ENCODE measurements around the gene SPSB3. TPM values are rescaled to one million over a fixed set of nuclear protein-coding genes. Genes with fewer than 3 reads are reported as not detected.
A peak's percentile ranks its signal among the peaks of the same experiment; 100 is the strongest.

SPSB3 gene
- total RNA-seq, 1 experiment from 2014 or later: 15.6 TPM

DNA sequence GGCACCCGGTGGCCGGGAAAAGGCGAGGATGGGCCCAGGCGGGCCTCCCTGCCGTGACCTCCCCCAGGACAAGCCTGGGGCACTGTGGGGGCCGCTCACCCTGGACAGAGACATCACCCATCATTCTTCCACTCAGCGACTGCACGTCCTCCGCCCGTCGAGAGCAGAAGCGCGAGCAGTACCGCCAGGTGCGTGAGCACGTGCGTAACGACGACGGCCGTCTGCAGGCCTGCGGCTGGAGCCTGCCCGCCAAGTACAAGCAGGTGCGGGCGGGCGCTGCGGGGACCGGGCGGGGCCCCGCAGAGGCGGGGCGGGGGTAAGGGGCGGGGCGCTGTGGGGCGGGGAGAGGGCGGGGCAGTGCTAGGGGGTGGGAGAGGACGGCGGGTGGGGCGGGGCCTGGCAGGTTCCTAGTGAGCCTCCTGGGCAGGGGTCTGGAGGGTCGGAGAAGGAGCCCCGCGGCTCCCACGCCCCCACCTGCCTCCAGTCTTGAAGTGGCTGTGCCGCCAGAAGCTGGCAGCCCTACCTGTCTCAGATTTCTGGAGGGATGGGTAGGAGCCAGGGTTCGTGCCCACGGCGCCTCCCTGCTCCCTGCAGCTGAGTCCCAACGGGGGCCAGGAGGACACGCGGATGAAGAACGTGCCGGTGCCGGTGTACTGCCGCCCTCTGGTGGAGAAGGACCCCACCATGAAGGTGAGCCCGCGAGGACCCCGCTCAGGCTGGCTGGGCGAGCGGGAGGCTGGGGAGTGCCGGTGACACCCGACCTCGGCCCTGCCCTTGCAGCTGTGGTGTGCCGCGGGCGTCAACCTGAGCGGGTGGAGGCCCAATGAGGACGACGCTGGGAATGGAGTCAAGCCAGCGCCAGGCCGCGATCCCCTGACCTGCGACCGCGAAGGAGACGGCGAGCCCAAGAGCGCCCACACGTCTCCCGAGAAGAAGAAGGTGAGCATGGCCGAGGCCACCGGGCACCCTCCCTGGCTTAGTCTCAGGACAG is 18.6 kb downstream of the SPSB3 start:
- no peak for DNase-seq (ENCODE audit: low read depth)

DNA sequence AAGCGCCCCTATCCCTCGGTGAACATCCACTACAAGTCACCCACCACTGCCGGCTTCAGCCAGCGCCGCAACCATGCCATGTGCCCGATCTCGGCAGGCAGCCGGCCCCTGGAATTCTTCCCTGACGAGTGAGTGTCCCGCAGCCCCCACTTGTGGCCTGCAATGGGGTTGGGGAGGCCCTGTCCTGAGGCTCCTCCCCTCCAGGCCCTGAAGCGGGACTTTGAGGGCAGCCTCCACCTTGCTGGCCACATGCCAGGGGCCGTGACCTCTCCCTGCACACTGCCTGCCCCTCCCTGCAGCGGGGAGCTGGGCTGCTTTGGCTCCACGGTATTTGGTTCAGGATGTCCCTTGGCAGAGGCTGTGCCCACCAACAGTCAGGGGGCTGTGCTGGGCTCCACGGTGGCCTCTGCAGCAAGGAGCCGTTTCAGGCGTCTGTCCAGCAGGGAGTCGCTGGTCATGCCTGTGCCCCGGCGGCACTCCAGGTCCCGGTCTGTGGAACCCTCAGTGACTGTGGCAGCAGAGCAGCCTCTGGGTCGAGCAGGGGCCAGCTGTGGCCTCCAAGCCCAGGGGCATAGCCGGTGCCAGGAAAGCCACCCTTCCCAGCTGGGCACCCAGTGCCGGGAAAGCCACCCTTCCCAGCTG is 19.4 kb downstream of the SPSB3 start:
- DNase-seq (ENCODE audit: low read depth): no peak

DNA sequence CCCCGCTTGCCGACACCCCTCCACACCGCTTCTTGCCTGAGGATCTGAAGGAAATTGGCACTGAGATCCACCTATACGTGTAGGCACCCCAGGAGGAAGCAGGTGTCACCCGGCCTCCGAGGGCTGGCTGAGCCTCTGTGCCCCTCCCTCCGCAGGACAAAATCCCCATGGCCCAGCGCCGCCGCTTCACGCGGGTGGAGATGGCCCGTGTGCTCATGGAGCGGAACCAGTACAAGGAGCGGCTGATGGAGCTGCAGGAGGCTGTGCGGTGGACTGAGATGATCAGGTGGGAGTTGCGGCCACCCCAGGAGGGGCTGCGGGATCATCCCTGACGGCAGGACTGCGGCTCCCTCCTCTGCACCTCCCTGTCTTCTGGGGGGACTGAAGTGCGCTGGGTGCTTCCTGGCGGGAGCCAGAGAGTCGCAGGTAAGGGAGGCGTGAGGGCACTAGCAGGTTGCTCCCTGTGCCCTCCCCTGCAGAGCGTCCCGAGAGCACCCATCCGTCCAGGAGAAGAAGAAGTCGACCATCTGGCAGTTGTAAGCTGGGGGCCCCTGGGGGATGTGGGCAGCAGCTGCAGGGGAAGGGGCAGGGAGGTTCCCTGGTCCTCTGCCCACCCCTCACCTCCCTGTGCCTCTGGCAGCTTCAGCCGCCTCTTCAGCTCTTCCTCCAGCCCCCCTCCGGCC is 20.0 kb downstream of the SPSB3 start:
- no peak for DNase-seq (ENCODE audit: low read depth)

DNA sequence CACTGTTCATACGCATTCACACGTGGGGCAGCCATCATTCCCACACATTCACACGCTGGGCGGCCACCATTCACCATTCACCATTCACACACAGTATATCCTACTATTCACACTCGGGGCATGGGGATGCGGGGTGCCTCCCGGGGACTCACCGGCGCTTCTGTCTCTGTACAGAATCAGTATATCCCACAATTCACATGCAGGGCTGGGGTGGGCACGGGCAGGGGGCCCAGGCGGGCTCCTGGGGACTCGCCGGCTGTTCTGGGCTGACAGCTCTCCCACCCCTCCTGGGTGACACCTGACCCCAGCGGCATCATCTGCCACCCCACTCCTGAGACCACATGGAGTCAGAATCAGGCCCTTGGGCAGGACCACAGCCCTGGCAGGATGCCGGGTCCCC is 20.6 kb downstream of the SPSB3 start:
- no peak for DNase-seq (ENCODE audit: low read depth)

DNA sequence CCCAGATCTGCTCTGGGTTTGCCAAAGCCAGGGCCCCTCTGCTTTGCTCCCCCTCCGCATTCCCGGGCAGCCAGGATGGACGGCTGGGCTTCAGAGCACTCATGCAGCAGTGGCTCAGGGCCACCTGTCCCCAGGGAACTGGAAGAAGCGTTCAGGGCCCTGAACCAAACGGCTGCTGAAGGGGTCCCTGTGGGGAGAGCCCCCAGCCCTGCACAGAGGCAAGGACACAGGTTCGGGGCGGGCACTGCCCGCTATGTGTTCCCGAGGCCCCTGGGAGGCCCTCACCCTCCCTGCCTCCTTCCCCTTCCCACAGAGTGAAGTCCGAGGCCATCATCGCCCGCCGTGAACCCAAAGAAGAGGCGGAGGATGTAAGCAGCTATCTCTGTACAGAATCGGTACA is 21.5 kb downstream of the SPSB3 start:
- no peak for DNase-seq (ENCODE audit: low read depth)

DNA sequence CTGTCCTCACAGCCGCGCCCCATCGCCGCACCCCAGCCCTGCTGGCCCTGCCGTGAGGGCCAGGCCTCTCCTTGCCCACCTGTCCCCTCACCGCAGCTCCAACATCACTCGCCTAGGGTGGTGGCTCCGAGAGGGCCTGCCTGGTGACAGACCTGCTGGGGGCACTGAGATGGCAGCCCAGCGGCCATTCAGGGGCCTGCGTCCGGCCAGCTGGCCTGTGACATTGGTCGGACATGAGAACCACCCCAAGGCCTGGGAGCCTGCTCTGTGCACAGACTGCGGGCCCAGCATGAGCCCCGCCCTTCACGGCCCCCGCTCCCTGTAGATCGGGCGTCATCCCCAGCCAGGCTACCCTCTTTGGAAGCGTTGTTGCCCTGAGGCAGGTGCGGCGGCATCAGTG is 22.9 kb downstream of the SPSB3 start:
- no peak for DNase-seq (ENCODE audit: low read depth)

DNA sequence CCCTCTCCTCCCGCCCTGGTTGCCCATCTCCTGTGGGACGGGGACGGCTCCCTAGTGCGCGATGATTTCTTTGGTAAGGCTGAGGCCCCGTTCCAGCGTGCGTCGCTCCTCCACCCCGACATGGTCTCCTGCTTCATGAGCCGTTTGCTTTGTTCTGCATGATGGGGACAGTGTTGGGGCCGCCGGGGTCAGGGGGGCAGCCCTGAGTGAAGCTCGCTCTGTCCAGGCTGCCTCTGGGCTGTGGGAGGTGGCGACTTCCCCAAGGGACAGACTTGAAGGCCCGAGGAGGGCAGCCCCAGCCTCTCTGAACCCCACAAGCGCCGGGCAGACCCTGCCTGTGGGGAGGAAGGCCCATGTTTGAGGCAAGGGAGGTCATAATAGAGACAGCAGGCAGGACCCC is 23.4 kb downstream of the SPSB3 start:
- DNase-seq (ENCODE audit: low read depth): no peak

DNA sequence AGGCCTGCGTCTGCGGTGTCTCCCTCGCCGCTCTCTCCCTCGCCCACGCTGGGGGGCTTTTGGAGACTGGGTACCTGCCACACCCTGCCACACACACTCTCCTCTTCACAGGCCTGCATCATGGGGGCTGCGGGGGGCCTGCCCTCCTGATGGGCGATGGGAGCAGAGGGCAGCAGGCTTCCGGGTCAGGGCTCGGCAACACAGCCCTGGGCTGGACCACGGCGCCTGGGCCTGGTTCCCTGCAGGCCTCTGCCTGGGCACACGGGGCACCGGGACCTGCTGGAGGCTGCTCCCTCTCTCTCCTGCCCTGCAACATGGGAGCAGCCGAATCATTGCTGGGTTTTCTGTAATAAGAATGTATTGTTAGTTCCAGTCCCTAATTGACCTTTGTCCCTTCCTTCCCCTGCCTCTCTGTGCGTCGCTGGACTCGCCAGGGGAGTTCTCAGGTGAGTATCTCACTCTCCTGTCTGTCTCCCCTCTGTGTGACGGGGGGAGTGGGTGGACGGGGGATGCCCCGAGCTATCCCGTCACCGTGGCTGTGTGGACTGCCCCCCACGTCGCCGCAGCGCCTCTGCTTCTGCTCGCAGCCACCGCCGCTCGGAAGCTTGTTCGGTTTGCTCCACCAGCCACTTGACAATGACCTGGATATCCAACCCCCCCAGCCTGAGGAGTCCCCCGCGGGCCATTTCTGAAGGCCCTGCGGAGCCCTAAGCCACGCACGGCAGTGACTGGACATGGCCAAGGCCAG is 24.5 kb downstream of the SPSB3 start:
- no peak for DNase-seq (ENCODE audit: low read depth)

DNA sequence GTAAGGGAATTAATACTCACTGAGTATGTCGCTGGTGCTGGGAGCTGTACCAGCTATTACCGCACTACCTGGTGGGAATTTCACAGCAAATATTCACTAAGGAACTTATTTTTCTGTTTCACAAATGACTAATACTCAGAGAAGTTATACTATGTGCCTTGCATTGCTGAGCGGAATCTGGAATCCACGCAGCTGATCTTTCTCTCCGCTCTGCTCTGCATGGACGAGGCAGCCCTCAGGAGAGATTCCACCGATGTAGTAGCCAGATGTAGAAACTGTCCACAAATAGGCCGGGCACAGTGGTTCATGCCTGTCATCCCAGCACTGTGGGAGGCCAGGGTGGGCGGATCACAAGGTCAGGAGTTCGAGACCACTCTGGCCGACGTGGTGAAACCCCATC is 28.2 kb downstream of the SPSB3 start:
- DNase-seq (ENCODE audit: low read depth): no peak

DNA sequence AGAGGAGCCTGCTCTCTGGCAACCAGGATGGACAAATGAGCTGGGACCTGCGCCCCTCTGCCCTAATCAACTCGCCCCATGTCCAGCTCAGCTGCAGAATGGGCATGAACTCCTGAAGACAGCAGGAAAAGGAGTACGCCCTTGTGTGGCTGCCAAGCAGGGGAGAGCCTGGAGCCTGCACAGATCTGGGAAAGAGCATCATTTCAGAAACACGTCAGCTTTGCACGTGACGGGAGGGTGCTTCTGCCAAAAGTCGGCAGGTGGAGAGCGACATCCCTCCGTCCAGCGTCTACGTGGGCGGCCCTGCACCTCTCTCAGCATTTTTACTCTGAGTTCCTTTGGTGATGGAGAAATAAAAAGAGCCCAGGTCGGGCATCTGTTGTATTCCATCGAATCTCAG is 29.5 kb downstream of the SPSB3 start:
- DNase-seq (ENCODE audit: low read depth): no peak

DNA sequence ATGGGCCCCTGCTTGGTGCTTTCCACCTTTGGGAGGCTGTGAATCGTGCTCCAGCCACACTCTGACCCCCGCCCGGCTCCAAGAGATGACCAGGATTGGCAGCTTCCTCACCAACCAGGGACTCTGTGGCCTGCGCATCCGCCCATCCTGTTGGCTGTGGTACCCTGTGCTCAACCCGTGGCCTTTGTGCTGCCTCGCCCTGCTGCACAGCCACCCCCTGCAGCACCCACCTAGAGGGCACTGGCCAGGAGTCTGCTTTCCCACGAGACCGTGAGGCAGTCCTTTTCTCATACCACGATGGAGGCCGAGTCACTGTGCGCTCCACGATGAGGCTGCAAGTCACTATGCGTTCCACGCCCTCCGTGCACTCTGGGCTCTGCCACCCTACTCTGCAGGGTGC is 30.4 kb downstream of the SPSB3 start:
- DNase-seq (ENCODE audit: low read depth): no peak

DNA sequence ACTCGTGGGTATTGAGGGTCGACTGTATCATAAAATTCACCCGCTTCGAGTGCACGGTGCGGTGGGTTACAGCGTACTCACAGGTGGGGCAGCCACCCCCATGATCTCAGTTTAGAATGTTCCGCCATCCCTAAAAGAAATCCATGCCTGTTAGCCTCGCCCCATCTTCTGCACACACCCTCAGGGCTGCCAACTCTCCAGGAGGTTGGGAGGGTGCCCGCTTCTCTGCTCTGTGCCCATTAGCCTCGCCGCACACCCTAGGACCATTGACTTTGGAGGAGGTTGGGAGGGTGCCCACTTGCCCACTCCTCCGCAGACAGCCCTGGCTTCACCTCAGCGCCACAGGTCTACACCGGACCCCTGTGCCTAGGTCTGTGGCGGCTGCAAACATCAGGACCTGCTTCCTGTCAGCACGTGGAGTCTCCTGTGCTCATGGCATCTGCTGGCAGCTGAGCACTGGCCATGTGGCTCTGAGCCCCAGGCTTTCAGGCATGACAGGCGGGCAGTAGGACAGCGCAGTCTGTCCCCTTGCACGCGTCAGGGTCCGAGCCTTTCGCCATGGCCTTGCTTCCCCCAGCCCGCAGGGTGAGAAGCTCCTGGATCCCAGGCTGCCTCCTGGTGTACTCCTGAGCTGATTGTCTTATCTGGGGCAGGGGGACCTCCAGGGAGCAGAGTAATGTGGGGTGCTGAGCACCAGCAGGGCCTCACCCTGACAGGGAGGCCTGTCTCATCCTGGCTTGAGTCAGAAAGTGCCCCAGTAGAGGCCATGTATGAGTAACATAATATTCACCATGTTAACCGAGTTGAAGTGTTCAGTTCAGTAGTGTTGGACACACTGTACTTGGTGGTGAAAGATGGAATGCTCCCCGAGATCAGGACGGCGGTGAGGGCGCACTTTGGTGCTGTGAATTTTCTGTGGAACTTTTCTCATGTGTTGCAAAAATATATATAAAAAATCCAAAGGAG is 32.9 kb downstream of the SPSB3 start:
- no peak for DNase-seq (ENCODE audit: low read depth)

DNA sequence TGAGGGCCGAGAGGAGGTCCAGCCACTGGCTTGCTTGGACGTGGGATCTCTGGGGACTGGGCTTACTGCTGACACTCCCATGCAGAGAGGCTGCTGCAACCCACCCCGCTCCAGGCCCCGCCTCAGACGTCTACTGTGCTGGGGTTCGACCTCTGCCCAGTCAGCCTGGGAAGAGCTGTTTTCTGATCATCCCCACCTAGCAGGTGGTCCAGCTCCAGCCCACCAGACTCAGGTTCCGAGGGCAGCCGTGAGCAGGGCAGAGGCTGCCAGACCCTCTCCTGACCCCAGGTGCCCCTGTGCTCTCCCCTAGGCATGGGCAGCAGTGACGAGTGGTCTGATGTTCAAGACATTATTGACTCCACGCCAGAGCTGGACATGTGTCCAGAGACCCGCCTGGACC is 34.4 kb downstream of the SPSB3 start:
- DNase-seq (ENCODE audit: low read depth): no peak

DNA sequence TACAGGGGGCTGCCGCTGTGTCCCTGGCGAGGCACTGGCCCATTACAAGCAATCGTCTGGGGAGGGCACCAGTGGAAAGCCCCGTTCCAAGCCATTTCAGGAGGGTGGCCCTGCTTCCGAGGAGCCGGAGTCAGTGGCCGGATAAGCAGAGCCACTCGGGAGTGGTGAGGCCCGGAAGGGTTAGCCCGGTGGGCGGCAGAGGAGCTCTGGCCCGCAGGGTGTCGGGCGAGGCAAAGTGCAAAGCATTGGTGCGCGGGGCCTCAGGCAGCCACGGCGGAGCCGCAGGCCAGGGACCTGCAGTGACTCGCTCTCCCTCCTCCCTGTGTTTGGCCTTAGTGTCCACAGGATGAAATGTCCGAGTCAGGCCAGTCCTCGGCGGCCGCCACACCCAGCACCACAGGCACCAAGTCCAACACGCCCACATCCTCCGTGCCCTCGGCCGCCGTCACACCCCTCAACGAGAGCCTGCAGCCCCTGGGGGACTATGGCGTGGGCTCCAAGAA is 35.6 kb downstream of the SPSB3 start:
- DNase-seq (ENCODE audit: low read depth): peak; percentile 87

DNA sequence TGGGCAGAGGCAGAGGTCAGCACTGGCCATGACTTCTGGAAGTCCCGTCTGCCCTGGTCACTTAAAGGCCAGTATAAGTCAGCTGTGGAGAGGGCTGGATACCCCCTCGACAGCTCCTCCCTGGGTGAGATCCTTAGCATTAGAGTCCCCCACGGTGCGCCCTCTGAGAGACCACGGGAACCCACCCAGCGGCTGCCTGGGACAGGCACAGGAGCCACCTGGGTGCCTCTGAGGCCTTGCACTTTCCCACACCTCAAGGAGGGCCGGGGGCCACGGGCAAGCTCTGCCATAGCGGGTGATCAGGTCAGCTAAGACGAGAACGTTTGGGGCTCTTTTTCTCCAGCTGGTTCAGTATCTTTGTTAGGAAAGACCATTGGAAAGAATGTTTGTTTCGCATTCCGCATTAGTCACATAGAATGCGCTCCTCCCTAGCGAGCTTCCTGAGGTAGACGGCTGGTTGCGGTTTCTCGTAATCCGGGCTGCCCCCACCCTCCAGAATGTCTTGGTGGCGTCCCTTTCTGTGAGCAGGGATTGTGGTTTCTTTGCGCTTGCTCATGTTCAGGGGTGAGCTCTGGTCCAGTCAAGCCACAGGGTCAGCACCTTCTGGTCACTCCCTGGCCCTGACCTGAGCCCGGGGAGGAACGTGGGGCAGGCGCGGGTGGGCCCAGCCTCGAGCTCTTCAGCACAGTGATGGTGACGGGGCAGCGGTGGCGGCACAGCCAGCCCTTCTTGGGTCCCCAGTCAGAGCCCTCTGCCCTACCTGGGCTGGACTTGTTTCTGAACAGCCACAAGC is 36.3 kb downstream of the SPSB3 start:
- peak; percentile 98 for DNase-seq (ENCODE audit: low read depth)

DNA sequence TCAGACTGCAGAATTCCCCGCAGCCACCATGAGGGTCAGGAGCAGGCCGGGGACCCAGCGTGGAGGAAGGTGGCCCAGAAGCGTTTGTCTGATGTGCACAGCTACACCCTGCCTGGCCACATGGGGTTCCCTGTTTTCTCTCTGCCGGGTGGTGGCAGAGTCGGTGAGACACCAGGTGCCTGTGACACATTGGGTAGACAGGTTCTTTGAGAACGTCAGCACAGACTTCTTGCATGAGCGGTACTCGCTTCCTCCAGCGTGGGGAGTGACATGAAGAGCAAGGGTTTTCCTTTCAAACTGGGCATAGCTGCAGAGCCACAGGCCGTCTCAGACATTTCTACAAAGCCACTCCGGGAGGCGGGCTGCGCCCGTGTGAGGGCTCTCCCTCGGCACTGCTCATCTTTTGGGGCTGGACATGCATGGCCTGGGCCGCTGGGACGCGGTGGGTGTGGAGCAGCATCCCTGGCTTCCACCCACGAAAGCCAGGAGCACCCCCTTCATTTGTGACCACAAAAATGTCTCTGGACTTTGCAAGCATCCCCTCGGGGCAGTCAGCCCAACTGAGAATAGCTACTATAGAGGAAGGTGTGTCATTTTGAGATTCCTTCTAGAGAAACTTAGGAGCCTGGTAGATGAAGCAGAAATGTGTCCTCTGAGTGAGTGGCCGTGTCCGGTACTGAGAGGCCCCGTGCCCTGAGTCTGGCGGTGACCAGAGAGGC is 37.0 kb downstream of the SPSB3 start:
- peak; percentile 97 for DNase-seq (ENCODE audit: low read depth)

DNA sequence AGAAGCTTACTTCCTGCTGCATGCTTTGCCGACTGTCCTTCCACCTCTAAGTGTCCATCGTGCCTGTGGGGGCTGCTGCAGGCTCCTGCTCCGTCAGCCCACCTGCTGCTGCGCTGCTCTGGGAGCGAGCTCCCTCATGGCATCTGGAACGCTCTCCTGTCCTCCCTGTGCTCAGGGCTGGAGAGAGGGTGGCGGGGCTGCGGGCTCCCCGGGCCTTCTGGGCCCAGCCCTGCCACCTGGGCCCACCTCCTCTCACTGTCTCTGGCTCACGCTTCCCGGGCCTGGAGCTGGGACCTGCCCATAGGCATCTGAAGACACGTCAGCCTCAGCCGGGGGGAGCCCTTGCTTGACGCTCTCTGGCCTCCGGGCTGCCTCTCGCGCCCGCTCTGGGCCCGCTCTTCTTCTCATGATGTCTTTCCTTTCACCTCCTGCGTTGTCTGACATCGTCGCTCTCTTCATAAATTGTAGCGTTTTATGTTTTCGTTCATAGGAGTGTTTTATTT is 38.0 kb downstream of the SPSB3 start:
- DNase-seq (ENCODE audit: low read depth): no peak

Measured in RPMI7951 (cell line).